Islet precursor cell (in vitro differentiated cells): Measurements from ENCODE around the gene RFFL.
A peak's percentile ranks its signal among the peaks of the same experiment; 100 is the strongest.

Experiments
- DNase-seq: peaks from one replicate; pipeline ENCODE4 v3.0.0-alpha.2; 2018

The RFFL gene

DNA sequence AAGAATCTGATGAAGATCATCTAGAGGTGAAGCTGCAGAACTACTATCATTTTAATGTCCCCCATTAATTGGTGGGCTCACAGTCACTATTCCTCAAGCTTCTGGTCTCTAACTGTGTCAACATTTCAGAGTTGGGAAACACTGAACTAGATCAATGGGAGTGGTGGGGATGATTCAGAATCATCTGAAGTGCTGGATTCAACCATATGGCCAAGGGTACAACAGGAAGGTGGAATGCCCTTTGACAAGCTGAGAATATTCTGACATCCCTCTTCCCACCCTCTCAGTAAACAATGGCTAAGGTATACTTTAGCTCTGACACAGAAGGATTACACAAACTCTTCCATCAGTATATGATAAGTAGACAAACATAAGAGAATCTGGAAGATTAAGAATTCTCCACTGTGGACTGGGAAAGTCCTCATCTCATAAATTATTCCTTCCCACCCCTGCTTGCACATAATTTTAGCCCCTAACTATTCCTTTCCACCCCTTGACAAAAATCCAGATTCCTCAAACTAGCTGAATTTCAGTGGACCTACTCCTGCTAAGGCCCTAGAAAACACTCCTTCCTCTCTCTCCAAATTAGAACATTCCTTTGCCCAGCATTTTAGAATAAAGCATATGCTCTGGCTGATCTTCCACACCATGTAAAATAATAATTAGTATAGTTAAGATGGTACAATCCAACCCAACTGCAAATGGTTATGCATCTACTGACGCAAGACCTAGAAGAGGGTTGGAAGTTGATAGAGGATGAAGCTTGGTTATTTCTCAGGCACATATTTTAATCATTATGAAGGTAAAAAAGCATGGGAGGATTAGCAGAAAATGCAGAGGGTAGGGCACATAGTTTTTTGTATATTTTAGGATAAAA lies 16.3 kb upstream of the RFFL start:
- no peak for DNase-seq

DNA sequence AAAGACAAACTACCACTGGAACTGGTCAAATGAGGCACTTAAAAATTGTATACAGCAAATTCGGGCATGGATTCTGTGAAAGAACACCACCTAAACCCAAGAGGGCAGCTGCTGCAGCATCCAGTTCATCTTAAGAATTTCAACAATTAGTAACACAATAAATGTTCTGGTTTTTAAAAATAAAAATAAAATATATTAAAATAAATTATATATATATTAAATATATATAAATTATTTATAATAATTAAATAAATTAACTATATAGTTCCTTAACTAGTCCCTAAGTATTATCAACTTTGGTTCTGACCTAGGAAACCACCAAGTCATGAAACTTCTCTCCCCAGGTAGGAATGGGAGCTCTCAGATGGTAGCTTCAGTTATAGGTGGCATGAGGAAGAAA lies 13.4 kb upstream of the RFFL start:
- no peak for DNase-seq

DNA sequence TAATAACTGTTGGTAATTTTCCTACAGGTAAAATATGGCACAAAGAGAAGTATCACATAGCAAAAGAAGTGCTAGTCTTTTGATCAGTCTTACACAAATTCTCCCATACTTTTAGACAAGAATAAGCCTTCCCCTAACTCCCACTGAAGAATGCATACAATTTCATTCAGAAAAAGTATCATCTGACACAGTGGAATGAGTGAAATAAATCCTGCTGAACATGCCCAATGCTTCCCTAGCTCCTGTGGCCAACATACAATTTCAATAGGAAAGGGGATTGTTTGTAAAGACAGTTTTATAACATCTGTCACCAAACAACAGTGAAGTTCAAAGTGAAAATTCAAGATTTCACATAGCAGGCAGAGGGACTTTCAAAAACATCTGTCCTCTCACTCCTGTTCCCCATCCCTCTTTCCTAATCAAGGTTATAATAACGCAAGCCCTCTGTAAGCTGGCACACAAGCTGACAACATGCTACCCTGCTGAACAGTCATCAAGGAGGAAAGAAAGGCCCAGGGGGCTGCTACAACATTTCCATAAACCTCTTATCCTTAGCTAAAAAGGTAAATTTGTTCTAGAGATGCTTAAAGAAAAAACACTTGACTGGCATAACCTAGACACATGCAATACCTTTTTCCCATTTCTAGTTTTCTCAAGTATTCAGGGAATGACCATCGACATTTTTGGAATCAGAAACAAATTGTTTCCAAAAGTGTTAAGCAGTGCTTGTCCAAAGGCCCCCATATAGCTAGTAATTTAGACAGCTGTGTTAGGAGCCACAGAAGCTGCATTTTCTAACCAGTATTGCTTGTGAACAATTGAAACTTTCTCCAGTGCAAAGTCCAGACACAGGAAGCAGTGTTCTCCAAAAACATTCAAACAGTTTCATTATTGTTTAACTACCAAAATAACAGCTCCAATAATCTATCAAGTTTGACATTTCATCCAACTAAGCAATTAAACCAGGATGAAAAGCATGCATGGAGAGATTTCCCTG lies 11.5 kb upstream of the RFFL start:
- DNase-seq, result no peak

DNA sequence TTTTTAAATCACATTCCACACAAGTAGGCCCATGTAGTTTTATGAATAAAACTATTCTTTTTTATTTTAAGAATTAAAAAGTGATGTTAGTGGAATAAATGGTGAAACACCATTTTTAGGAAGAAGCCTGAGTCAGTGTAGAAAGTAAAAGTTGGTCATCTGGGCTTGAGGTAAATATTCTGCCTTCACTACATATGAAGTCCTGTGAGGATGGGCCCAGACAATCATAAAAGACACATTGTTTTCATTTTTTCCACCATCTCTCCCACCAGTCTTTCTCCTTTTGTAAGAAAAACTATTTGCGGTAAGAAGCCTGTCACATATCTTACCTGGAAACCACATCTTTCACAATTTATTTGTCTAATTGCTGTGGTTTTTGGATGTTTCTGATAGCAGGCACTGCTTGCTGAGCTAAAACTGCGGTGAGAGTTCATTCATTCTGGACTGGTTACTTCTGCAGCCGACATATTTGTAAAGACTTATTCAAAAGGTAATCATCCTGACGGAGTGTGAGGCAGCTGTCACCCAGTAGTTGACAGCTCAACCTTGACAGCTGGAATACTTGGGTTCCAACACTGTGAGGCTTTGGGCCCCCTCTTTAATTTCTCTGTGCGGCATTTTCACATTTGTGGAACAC lies 10.6 kb upstream of the RFFL start:
- no peak for DNase-seq

DNA sequence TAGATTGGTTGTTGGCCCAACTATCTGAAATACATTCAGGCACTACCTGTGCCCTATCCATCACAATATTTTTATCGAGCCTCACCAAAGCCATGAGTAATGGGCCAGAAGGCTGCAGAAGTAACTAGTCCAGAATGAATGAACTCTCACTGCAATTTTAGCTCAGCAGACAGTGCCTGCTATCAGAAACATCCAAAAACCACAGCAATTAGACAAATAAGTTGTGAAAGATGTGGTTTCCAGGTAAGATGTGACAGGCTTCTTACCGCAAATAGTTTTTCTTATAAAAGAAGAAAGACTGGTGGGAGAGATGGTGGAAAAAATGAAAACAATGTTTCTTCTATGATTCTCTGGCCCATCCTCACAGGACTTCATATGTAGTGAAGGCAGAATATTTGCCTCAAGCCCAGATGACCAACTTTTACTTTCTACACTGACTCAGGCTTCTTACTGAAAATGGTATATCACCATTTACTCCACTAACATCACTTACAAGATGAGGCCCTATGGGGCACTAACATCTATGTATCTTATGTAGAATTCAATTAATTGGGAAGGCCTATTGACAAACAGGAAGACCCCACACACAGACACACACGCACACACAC lies 9.8 kb upstream of the RFFL start:
- DNase-seq, result no peak

DNA sequence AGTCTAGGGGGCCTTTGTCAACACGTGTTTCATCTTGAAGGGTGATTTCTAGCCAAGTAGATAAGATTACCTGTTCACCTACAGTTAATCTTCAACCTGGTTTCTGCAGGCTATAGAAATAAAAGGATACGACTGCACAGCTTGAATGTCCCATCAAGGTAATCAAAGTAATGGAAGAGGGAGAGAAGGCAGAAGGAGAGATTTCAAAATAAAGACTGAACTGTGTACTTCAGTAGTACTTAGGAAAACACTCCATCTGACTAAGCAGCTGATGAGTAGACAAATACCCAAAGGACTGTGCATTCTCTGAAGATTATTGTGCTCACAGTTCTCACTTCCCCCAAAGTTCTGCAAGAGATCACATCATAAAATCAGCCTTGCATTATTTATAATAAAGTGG lies 5.8 kb upstream of the RFFL start:
- no peak for DNase-seq

DNA sequence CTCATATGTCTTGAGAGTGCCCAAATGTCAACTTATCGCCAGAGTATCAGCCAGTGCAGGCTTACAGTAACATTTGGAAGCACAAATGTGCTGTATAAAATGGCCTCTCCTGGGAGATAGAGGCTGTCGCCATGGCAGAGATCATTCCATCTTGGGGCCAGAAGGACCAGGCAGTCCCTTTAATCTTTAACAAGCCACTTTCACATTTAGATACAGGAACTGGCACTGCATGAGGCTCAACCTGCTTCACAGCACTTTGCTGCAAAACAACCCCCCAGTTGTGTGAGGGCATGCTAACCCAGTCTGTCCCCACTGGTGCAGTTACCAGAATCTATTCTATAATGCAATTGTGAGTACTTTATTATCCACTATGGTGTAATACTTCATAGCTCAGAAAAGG lies 4.7 kb upstream of the RFFL start:
- no peak for DNase-seq

DNA sequence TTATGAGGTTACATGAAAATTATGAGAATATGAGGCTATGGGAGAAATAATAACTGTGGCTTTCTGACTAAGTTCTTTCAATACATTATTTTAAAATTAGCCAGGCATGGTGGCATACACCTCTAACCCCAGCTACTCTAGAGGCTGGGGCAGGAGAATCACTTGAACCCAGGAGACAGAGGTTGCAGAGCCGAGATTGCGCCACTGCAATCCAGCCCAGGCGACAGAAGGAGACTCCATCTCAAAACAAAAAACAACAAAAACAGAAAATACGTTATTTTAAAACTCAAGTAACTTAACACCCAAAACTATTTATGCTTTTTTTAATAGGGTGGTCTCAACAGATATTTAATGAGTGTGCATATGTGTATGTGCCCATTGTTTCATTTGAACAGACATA lies 2.4 kb upstream of the RFFL start:
- no peak for DNase-seq

DNA sequence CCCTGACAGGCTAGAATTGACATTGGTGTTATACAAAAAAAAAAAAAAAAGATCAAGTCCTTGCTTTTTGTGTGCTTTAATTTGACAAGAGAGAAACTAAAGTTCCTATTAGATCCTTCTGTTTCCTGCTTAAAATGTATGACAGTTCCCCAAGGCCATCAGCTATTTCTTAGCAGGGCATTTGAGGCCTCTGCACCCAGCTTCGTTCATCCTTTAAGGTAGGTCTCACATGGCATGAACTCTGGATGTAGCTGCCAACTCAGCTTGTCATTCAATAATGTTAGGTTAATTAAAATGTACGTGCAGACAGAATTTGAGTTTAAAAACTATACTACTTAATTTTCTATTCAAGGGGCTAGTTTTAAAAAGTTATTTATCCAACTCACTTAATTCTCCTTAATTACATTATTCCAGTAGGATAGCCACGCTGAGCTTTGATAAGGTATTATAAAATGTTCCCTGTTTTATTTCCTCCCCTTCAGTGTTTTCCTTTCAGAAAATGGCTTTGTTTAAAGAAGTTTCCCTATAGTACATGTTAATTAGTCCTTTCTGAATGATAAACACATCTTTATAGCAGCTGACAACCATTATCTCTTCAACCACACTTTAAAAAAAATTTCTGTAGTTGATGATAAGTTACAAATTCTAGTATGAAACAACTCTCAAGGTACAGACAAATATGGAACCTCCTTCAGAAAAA lies 1.2 kb upstream of the RFFL start:
- no peak for DNase-seq

DNA sequence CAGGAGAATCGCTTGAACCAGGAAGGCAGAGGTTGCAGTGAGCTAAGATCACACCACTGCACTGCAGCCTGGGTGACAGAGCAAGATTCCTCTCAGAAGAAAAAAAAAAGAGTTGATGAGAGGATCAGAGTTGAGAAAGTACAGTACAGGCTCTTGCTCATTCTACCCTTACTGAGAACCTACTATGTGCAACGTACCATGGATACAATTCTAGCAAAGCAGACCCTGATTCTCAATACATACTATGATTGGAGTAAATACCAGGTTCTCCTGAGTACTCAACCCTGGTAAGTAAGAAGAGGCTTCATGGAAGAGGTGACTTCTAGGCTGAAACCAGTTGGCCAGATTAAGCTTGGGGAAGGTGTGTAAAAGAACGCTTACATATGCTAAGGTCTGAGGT lies 1.2 kb downstream of the RFFL start:
- no peak for DNase-seq

DNA sequence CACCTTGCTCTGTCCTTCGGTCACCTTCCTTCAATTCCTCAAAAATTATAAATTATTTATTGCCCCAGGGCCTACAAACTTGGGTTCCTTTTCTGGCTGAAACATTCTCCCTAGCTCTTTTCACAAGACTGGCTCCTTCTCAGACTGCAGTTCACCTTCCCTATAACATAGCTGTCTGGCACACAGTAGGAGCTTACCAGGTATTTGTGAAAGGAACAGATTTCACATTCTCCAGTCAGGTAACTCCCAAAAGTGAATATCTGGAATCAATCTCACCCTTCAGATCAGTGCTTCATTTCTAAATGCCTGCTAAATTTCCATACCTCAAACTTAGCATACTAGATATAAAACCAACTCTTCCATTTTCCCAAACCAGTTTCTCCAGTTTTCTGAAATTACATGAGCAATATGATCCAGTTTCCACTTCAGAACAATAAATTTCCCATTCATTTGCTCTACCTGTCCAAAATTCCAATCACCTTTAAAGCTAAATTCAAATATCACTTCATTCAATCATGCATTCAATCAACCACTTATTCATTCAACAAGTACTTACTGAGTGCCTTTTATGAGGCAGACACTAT lies 6.1 kb downstream of the RFFL start:
- no peak for DNase-seq

DNA sequence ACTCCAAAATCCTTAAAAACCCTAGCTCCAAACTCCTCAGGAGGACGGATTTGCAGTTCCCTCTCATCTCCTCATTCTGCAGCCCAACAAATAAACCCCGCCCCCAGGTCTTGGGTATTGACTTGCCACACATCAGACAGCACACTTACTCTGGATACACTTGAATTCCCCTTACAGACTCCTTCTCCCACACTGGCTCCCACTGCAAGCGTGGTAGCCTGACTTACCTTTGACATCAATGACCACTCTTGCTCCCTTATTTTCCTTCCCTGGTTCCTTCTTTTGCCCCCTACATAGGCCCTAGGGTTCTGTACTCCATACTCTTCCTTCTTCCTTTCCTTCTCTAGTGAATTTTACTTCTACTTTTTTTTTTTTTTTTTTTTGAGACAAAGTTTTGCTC lies 7.5 kb downstream of the RFFL start:
- peak; percentile 63 for DNase-seq

DNA sequence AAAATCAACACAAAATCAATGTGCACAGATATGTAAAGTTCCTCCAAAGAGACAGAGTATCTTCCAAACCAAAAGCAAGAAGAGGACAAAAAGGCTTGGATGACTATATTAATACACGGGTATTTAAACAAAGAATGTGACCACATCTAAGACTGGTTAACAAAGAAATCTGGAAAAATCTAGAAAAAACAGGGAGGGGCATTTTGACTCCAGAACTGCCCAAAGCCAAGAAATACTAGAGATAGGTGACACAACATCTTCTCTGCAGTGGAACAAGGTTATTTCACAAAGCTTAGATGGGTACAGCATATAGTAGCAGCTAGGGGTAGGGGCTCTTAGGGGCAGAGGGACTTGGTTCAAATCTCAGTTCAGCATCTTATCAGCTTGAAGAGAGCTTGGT lies 10.3 kb downstream of the RFFL start:
- DNase-seq, result no peak

DNA sequence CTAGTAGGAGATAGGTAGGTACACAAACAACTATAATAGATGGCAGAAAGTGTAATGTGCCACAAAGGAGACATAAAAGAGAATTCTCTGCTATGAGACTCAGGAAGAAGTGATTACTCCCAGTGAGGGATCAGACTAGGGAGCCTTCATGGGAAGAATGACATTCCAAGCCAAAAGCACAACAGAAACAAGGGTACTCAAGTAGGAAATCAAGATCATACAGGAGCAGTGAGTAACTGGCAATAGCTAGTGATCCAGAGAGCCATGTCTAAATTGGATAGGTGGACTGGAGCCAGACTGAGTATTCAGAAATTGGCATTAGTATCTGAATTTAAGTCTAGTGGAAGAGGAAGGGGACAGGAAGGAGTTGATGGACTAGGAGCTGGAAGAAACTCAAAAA lies 10.7 kb downstream of the RFFL start:
- no peak for DNase-seq

DNA sequence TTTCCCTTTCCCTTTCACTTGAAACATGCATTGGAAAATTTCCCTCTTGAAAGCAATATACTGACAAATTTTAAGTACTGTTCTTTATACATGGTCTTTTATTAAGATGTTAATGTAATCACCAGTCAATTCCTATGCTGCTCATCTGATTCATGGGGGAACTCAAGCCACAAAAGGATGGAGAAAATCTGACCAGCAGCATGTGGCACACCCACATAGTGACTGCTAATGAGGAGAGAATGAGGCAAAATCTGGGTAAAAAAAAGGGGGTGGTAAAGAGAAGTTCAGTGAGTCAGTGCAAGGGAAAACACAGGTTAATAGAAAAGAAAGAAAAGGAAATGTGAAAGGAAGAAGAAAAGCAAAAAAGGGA lies 11.3 kb downstream of the RFFL start:
- DNase-seq, result no peak

DNA sequence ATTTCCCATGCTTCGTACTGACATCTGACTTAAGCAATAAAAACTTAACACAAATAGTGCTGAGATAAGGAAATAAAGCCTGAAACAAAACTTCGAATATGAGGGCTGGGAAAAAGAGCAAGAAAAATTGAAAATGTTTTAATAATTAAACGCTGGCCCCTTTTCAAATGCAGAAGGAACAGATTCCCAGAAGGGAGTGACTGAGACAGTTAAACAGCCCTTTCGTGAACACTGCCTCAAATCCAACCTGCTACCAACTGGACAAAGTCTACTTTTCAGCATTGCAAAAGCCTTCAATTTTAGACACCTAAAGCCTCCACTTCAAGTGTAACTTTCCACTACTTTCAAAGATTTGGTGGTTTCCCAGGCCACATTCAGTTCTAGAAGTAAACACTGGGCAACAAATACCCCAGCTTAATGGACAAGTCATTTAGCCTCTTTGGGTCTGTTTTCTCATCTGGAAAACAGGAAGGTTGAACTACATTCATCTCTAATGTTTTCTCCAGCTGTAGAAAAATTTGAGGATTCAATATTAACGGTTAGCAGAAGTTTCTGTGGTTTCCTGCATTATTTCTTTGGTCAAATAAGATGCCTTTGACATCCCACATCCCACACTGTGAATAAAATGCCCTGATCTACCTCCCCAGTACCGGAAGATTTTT lies 11.8 kb downstream of the RFFL start:
- DNase-seq, result no peak

DNA sequence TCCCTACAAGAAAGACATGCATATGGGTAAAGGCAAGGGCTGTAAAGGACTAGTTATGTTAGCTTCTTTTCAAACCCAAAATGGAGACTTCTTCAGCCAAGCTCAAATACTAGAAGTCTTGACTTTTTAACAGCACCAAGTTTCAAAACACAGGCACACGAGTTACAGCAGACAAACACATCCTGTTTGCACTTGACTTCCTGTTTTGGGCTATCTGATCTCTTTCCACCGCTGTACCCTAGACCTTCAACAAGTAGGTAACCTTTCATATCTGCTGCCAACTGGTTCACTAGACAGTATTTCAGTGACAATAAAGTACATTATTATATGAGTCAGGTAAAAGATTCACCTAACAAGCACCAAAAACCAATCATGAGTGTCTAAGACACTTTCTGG lies 12.3 kb downstream of the RFFL start:
- DNase-seq, result no peak

DNA sequence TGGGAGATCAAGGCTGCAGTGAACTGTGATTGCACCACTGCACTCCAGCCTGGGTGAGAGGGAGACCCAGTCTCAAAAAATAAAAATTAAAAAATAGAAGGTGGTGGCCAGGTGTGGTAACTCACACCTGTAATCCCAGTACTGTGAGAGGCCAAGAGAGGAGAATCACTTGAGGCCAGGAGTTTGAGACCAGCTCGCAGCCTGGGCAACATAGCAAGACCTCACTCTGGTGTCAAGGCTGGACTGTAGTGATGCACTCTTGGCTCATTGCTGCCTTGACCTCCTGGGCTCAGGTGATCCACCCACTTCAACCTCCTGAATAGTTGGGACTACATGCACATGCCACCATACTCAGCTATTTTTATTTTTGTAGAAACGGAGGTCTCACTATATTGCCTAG lies 13.3 kb downstream of the RFFL start:
- DNase-seq, result no peak

DNA sequence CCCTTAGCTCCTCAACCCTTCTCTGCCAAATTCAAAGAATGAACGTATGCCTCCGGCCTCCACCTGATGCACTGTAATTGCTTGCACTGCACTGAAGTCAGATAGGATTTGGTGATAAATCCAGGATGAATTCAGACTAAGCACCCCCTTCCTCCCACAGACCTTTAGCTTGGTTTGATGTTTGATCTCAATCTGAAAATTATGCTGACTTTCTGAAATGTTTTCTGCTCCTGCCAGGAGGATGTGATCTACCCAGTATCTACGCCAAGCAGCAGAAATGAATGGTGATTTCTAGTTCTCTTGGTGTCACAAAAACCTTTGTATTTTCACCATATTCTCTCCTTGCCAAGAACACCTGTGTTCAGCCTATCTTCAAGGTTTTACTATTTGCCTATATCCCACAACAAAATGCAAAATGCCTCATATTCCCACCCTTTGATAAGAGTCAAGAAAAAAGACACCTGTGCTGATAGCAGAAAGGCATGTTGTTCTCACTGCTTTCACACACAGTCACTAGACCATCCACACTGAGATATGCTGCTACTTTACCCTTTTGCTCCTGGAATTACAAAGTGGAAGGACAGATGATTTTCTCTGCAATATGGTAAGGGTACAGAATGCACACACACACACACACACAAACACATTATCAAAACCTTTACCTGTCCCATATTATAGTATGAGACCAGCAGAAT lies 14.7 kb downstream of the RFFL start:
- DNase-seq, result no peak

DNA sequence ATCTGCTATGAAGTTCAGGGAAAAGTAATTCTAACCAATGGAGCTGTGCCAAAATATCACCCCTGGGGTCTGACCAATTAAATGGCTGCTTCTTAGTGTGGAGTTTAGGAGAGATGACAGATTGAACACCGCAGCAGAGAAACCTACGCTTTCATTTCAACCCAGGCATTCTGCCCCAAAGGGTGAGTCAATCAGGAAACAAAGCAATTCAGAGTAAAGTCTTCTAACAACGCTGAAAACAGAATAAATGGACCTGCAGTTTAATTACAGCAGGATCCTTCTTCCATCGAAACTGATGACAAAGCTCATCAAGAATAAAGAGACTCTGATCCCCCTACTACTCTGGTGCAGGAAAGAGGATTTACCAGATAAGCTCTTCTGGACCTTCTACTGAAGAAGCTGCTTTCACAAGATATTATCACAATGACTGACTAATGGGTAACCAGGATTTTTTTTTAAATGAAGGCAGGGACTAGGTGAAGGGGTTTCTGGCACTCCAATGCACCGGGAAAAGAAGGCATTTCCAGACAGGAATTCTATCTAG lies 16.7 kb downstream of the RFFL start:
- no peak for DNase-seq

DNA sequence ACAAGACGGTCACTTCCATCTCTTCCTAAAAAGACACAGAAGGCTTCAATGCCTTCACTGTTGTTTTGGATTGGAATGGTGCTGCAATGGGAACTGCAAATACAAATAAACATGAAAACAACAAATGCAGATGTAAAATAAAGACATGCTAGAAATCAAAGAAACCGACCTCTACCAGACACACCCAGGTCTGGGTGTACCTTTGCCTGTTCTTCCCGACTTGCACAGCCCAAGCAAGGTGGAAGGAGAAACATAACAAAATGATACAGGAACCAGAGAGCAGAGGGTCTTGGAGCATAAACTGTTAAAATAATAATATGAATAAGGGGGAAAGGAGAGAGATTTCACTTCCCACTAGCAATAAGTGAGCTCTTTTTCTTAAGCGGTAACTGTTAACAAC lies 17.3 kb downstream of the RFFL start:
- DNase-seq, result no peak
